ENCODE data around the gene DHX34. TPM values are rescaled to one million over a fixed set of nuclear protein-coding genes. Genes with fewer than 3 reads are reported as not detected.
A peak's percentile ranks its signal among the peaks of the same experiment; 100 is the strongest.
"Not testable (repeated sequence)": the region's sequence is repeated elsewhere in the genome, so short reads cannot be mapped to it uniquely, and the experiment has no call there.

Gene DHX34
- total and polyA plus RNA-seq, 2 experiments from 2014 or later, result 16.1 to 33.7 TPM

GRCh38 chr19:47408156-47408938 is 59.2 kb downstream of the DHX34 start:
- Histone ChIP-seq H3K4me3 (no peak overlapping the region), H3K27ac (no peak overlapping the region), H3K4me1 (ENCODE audit: low read depth) (no peaks in the 10 kb centered on the region), H3K36me3 (no peaks in the 10 kb centered on the region), H3K9me3 (ENCODE audit: low read depth) (no peaks in the 10 kb centered on the region), H3K27me3 (no peaks in the 10 kb centered on the region)
- DNase-seq (ENCODE audit: low read depth in 1 of 2, low spot score in 1 of 2), result no peak
- no peak for TF ChIP-seq CTCF (IDR thresholded peaks at IDR 0.05; ENCODE audit: low read depth, low read length)

GRCh38 chr19:47411101-47411500 is 62.0 kb downstream of the DHX34 start:
- Histone ChIP-seq H3K36me3 (peaks cover 6% of the 10 kb centered on the region), H3K4me1 (ENCODE audit: low read depth) (no peaks in the 10 kb centered on the region), H3K27me3 (no peaks in the 10 kb centered on the region), H3K27ac (no peak overlapping the region), H3K9me3 (ENCODE audit: low read depth) (no peaks in the 10 kb centered on the region), H3K4me3 (no peak overlapping the region)
- DNase-seq (ENCODE audit: low read depth in 1 of 2, low spot score in 1 of 2), result no peak
- TF ChIP-seq CTCF (IDR thresholded peaks at IDR 0.05; ENCODE audit: low read depth, low read length), result no peak

GRCh38 chr19:47411696-47412095 is 62.6 kb downstream of the DHX34 start:
- not testable (repeated sequence) for H3K27me3 ChIP-seq; H3K4me3 ChIP-seq; H3K4me1 ChIP-seq (ENCODE audit: low read depth); H3K27ac ChIP-seq; H3K36me3 ChIP-seq; H3K9me3 ChIP-seq (ENCODE audit: low read depth); DNase-seq (ENCODE audit: low read depth in 1 of 2, low spot score in 1 of 2)

- peaks cover 6% of the 10 kb centered on the region for H3K36me3 ChIP-seq
- H3K9me3 ChIP-seq (ENCODE audit: low read depth), result no peaks in the 10 kb centered on the region
- H3K4me1 ChIP-seq (ENCODE audit: low read depth), result peaks cover 4% of the 10 kb centered on the region
- TF ChIP-seq CTCF (IDR thresholded peaks at IDR 0.05; ENCODE audit: low read depth, low read length), result no peak
- no peak for DNase-seq (ENCODE audit: low read depth in 1 of 2, low spot score in 1 of 2)
- H3K27me3 ChIP-seq, result peaks cover 8% of the 10 kb centered on the region
- no peak overlapping the region for H3K27ac ChIP-seq
- no peak overlapping the region for H3K4me3 ChIP-seq
Observed at GRCh38 chr19:47413941-47414340, 64.8 kb downstream of the DHX34 start.

- no peak overlapping the region for H3K27ac ChIP-seq
- H3K9me3 ChIP-seq (ENCODE audit: low read depth), result no peaks in the 10 kb centered on the region
- peaks cover 6% of the 10 kb centered on the region for H3K36me3 ChIP-seq
- no peak for TF ChIP-seq CTCF (IDR thresholded peaks at IDR 0.05; ENCODE audit: low read depth, low read length)
- DNase-seq (ENCODE audit: low read depth in 1 of 2, low spot score in 1 of 2), result peak in 1 of 2 donors; percentile 23
- peaks cover 8% of the 10 kb centered on the region for H3K27me3 ChIP-seq
- H3K4me1 ChIP-seq (ENCODE audit: low read depth), result peaks cover 4% of the 10 kb centered on the region
- no peak overlapping the region for H3K4me3 ChIP-seq
Observed at GRCh38 chr19:47414469-47414868, 65.4 kb downstream of the DHX34 start.

GRCh38 chr19:47415953-47416642 is 67.0 kb downstream of the DHX34 start:
- peaks cover 8% of the 10 kb centered on the region for H3K27me3 ChIP-seq
- no peak overlapping the region for H3K4me3 ChIP-seq
- no peak for TF ChIP-seq CTCF (IDR thresholded peaks at IDR 0.05; ENCODE audit: low read depth, low read length)
- DNase-seq (ENCODE audit: low read depth in 1 of 2, low spot score in 1 of 2), result no peak
- no peak overlapping the region for H3K27ac ChIP-seq
- peaks cover 6% of the 10 kb centered on the region for H3K36me3 ChIP-seq
- H3K9me3 ChIP-seq (ENCODE audit: low read depth), result no peaks in the 10 kb centered on the region
- H3K4me1 ChIP-seq (ENCODE audit: low read depth), result peaks cover 18% of the 10 kb centered on the region

All from cardiac muscle cell (in vitro differentiated cells and primary cell).